Posterior vena cava (tissue), 2 donors: ENCODE data around the gene CORO2B. TPM values are rescaled to one million over a fixed set of nuclear protein-coding genes. Genes with fewer than 3 reads are reported as not detected.

Experiments
- total RNA-seq, 2 donors: library from RNA; stranded (reverse); fragmentation: NEBNext Ultra II Directional; extraction: Animal tissue kit (Norgen Biotek cat#: 25700); gene quantifications; one replicate each; pipeline ENCODE4 v1.2.1, GENCODE V29; 2021
- donor health status: DM: yes; HTN: yes; CAD: no.
- donor health status: DM: yes; HTN: yes; CAD: no.

CORO2B gene
- total RNA-seq, 2 donors from 2014 or later = 7.2 to 11.7 TPM

Other genes with a start within 250 kb of the CORO2B start
- 10 to 100 TPM; 23.1 to 62.5 TPM for gene ITGA11, start 146.8 kb upstream of the CORO2B start, total RNA-seq
- gene ANP32A, start 241.9 kb downstream of the CORO2B start, total RNA-seq = 10 to 100 TPM; 82.4 to 94.8 TPM